Smooth muscle cell (in vitro differentiated cells): Measurements from ENCODE around the gene SP4. TPM values are rescaled to one million over a fixed set of nuclear protein-coding genes. Genes with fewer than 3 reads are reported as not detected.

ENCODE experiments used
- DNase-seq: peaks from one replicate; lab custom pipeline; 2025; ENCODE audit not compliant: unreplicated experiment; lab: John Stamatoyannopoulos, UW
- H2AFZ ChIP-seq: fragments of 200-600 bp; sonication (generic); 2 replicates; pipeline ENCODE4 v1.6.0; 2016; ENCODE audit warnings: antibody characterized with exemption, low read depth, mild to moderate bottlenecking
- H3F3A ChIP-seq: fragments of 200-600 bp; sonication (generic); 2 replicates; pipeline ENCODE4 v1.6.0; 2017; ENCODE audit warnings: antibody characterized with exemption, low read depth
- H3K27ac ChIP-seq: fragments of 200-600 bp; sonication (generic); 2 replicates; pipeline ENCODE4 v1.5.1; 2016; ENCODE audit warnings: low read depth, mild to moderate bottlenecking
- H3K27me3 ChIP-seq: fragments of 200-600 bp; sonication (generic); 2 replicates; pipeline ENCODE4 v1.6.1; 2016; ENCODE audit warnings: low read depth, mild to moderate bottlenecking
- H3K36me3 ChIP-seq: fragments of 200-600 bp; sonication (generic); 2 replicates; pipeline ENCODE4 v1.5.1; 2016; ENCODE audit warnings: low read depth
- H3K4me1 ChIP-seq: fragments of 200-600 bp; sonication (generic); 2 replicates; pipeline ENCODE4 v1.5.1; 2016; ENCODE audit warnings: low read depth
- H3K4me2 ChIP-seq: fragments of 200-600 bp; sonication (generic); 2 replicates; pipeline ENCODE4 v1.6.0; 2016; ENCODE audit warnings: mild to moderate bottlenecking
- H3K4me3 ChIP-seq: fragments of 200-600 bp; sonication (generic); 2 replicates; pipeline ENCODE4 v1.5.1; 2016; ENCODE audit warnings: mild to moderate bottlenecking
- H3K79me2 ChIP-seq: fragments of 200-600 bp; sonication (generic); 2 replicates; pipeline ENCODE4 v1.6.0; 2016; ENCODE audit warnings: low read depth, mild to moderate bottlenecking
- H3K9ac ChIP-seq: fragments of 200-600 bp; sonication (generic); 2 replicates; pipeline ENCODE4 v1.6.0; 2016; ENCODE audit warnings: low read depth
- H3K9me3 ChIP-seq: fragments of 200-600 bp; sonication (generic); replicated peaks from 2 replicates; pipeline ENCODE4 v1.5.1; 2016; ENCODE audit warnings: low read depth
- H4K20me1 ChIP-seq: fragments of 200-600 bp; sonication (generic); 2 replicates; pipeline ENCODE4 v1.6.0; 2016; ENCODE audit warnings: low read depth
- WGBS: methylation state at CpG from one replicate; pipeline ENCODE4 v1.1.7; 2016; ENCODE audit warnings: low lambda C conversion rate; 5-methylcytosine and 5-hydroxymethylcytosine counted together
- polyA plus RNA-seq: library from polyadenylated mRNA; unstranded; fragments of >200 nt; fragmentation: Nextera tagmentation; extraction: Ambion mirVana; gene quantifications from 2 replicates; pipeline ENCODE4 v1.2.1, GENCODE V29; 2016
- total RNA-seq: library from RNA; depleted of rRNA; stranded (reverse); fragments of >200 nt; gene quantifications from 2 replicates; pipeline ENCODE4 v1.2.3, GENCODE V29; 2014
- TF ChIP-seq, protein P1 (sequence below): fragments of 200-600 bp; sonication (generic); IDR thresholded peaks from 2 replicates; pipeline ENCODE4 v1.5.1; 2017; ENCODE audit warnings: borderline replicate concordance, mild to moderate bottlenecking, antibody characterized with exemption; ENCODE audit not compliant: insufficient read depth, poor library complexity, severe bottlenecking

The SP4 gene
- total and polyA plus RNA-seq, 2 experiments from 2014 or later: 1.6 to 5.0 TPM

DNA sequence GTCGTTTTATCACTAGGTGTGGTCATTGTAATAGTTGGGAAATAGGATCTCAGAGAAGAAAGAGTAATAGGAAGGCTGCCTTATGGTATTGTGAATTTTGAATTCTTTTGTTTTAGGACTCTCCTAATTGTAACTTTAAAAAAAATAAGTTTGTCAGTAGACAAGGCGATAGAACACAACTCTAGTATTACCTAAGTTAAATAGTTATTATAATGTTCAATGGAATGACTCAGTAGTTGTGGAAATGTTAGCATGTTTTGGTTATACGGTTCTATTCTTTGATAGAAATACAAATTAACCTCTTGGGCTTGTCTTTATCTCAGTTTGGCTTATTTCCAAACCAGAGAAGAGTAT lies 116.4 kb downstream of the SP4 start:
- Histone ChIP-seq H3K4me2 (peak overlapping the region; percentile 98), H3K4me3 (peak overlapping the region; percentile 62), H3K4me1 (peaks cover 9% of the 10 kb centered on the region), H3K9me3 (no peaks in the 10 kb centered on the region), H4K20me1 (no peaks in the 10 kb centered on the region), H3K9ac (no peak overlapping the region), H3K36me3 (no peaks in the 10 kb centered on the region), H3F3A (no peaks in the 10 kb centered on the region), H2AFZ (peak overlapping the region; percentile 44), H3K79me2 (no peaks in the 10 kb centered on the region), H3K27ac (no peak overlapping the region), H3K27me3 (peaks cover 71% of the 10 kb centered on the region)
- DNase-seq: no peak
- 42% methylated on average over 3 of the region's 3 CpGs for WGBS
- TF ChIP-seq, protein P1, sequence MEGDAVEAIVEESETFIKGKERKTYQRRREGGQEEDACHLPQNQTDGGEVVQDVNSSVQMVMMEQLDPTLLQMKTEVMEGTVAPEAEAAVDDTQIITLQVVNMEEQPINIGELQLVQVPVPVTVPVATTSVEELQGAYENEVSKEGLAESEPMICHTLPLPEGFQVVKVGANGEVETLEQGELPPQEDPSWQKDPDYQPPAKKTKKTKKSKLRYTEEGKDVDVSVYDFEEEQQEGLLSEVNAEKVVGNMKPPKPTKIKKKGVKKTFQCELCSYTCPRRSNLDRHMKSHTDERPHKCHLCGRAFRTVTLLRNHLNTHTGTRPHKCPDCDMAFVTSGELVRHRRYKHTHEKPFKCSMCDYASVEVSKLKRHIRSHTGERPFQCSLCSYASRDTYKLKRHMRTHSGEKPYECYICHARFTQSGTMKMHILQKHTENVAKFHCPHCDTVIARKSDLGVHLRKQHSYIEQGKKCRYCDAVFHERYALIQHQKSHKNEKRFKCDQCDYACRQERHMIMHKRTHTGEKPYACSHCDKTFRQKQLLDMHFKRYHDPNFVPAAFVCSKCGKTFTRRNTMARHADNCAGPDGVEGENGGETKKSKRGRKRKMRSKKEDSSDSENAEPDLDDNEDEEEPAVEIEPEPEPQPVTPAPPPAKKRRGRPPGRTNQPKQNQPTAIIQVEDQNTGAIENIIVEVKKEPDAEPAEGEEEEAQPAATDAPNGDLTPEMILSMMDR: no peak

DNA sequence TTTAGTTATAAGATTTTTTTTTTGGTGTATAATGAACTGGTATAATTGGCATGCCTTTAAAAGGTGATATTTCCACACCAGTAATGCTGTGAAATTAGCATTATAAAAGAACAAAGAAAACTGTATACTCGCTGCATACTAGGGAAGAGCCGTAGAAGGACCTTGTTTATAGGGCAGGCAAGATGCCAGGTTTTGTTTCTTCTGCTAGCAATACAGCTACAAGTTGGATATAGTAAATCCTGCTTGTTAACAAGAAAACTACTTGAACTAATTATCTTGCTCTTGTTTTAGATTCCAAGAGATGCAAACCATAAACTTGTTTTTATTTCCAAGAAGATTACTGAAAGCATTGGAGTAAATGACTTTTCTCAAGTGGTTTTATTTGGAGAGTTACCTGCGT lies 116.8 kb downstream of the SP4 start:
- peaks cover 9% of the 10 kb centered on the region for H3K4me1 ChIP-seq
- no peak overlapping the region for H3K4me3 ChIP-seq
- peaks cover 67% of the 10 kb centered on the region for H3K27me3 ChIP-seq
- no peak overlapping the region for H2AFZ ChIP-seq
- H3K36me3 ChIP-seq: no peaks in the 10 kb centered on the region
- TF ChIP-seq, protein P1: no peak
- WGBS: 58% methylated on average over 3 of the region's 3 CpGs
- DNase-seq: no peak
- no peaks in the 10 kb centered on the region for H3F3A ChIP-seq
- no peak overlapping the region for H3K9ac ChIP-seq
- no peaks in the 10 kb centered on the region for H3K79me2 ChIP-seq
- no peak overlapping the region for H3K27ac ChIP-seq
- no peaks in the 10 kb centered on the region for H3K9me3 ChIP-seq
- no peaks in the 10 kb centered on the region for H4K20me1 ChIP-seq
- no peak overlapping the region for H3K4me2 ChIP-seq

DNA sequence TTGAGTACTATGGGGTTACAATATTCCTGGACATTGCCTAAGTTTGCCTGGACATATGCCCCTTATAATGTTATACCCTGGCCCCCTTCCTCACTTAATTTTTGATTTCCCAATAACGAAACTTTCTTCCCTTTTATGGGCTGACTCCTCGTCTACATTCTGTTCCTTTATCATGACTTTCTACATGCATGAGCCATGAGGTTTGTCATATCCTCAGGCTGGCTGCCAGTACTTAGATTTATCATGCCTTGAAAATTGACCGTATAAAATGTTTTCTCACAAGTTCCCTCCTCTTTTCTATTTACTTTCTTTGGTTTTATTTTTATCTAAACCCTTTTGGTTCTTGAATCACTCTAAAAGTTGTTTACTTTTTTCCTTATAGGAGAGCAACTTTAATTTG lies 119.6 kb downstream of the SP4 start:
- 83% methylated on average over 3 of the region's 3 CpGs for WGBS
- H3K79me2 ChIP-seq: no peaks in the 10 kb centered on the region
- peaks cover 9% of the 10 kb centered on the region for H3K4me1 ChIP-seq
- no peak for DNase-seq
- H2AFZ ChIP-seq: no peak overlapping the region
- no peaks in the 10 kb centered on the region for H4K20me1 ChIP-seq
- TF ChIP-seq, protein P1: no peak
- no peaks in the 10 kb centered on the region for H3F3A ChIP-seq
- no peak overlapping the region for H3K27ac ChIP-seq
- H3K4me2 ChIP-seq: no peak overlapping the region
- H3K9ac ChIP-seq: no peak overlapping the region
- no peaks in the 10 kb centered on the region for H3K36me3 ChIP-seq
- no peak overlapping the region for H3K4me3 ChIP-seq
- peaks cover 42% of the 10 kb centered on the region for H3K27me3 ChIP-seq
- H3K9me3 ChIP-seq: no peaks in the 10 kb centered on the region

DNA sequence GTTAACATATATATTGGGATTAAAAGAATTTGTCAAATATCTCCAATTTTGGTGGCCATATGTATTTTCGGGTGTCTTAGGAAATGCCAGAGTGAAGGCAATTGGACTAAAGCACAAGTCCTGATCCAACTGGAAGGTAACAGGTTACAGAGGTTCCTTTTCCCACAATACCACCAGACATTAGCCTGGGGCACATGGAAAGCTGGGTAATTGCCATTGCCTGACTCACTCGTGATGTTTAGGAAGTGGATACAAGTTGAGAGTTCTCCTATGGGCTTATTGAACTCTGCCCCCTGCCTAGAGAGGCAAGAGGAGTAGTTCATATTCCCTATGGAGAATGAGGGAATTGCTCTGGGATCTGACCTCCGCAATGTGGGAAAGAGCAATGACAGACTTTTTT lies 120.6 kb downstream of the SP4 start:
- WGBS: 70% methylated on average over 3 of the region's 3 CpGs
- H3K9me3 ChIP-seq: no peaks in the 10 kb centered on the region
- no peaks in the 10 kb centered on the region for H4K20me1 ChIP-seq
- H3F3A ChIP-seq: no peaks in the 10 kb centered on the region
- H3K4me2 ChIP-seq: no peak overlapping the region
- TF ChIP-seq, protein P1: no peak
- no peak for DNase-seq
- no peak overlapping the region for H3K4me3 ChIP-seq
- peaks cover 32% of the 10 kb centered on the region for H3K27me3 ChIP-seq
- H3K9ac ChIP-seq: no peak overlapping the region
- H3K4me1 ChIP-seq: peaks cover 7% of the 10 kb centered on the region
- H2AFZ ChIP-seq: no peak overlapping the region
- no peak overlapping the region for H3K27ac ChIP-seq
- H3K36me3 ChIP-seq: no peaks in the 10 kb centered on the region
- no peaks in the 10 kb centered on the region for H3K79me2 ChIP-seq
